CD4-positive, alpha-beta T cell treated with Interleukin-12 subunit alpha and Interleukin-12 subunit beta, for 1 hour (primary cell): ENCODE data around the gene ISM1.
A peak's percentile ranks its signal among the peaks of the same experiment; 100 is the strongest.

Experiments
- DNase-seq: peaks from one replicate; pipeline ENCODE4 v3.0.0-alpha.2; 2020

Gene ISM1

DNA sequence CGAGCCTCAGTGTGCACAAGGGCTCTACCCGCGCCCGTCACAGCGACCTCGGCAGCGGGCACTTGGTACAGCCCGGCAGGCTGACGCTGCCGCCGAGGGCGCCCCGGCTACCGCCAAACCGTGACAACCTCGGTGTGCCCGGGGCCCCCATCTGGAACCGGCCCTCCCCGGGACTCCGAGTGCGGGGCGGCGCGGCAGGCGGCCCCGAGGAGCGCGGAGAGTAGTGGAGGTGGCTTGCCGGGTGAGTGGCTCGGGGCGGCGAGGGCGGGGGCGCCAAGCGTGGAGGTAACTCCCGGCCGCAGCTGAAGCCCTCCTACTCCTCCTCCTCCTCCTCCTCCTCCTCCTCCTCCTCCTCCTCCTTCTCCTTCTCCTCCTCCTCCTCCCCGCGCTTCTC, at the start of gene ISM1:
TSS of gene ISM1 (plus strand) at position 371 of the 394 bp plus-strand sequence. CDS start 503 bp downstream, outside the sequence.
- peak; percentile 47 for DNase-seq

DNA sequence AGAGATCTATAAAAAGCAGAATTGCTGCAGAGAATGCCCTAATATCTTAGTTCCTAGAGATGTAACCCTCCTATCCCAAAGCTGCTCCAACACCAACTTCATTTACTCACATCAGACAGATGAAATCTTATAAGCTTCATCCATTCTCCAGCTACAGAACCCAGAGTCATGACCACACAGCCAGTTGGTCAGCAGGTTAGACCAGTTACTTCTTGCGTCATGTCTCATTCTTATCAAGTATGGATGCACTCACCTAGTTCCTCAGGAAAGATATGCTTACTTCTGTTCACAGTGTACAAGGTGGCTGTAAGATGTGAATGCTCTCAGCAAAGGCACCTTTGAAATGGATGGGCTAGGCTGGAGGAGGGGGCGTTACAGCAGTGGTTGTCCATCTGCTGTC, 47.9 kb upstream of the ISM1 start:
- DNase-seq, result no peak

DNA sequence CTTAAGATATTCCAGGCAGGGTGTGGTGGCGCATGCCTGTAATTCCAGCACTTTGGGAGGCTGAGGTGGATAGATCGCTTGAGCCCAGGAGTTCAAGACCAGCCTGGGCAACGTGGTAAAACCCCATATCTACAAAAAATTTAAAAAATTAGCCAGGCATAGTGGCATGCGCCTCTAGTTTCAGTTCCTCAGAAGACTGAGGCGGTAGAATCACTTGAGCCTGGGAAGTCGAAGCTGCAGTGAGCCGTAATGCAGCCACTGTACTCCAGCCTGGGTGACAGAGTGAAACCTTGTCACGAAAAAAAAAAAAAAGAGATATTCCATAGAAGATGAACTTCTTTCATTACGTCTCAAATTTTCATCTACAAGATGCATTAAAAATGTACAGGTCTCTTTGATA, 46.7 kb upstream of the ISM1 start:
- DNase-seq, result no peak

DNA sequence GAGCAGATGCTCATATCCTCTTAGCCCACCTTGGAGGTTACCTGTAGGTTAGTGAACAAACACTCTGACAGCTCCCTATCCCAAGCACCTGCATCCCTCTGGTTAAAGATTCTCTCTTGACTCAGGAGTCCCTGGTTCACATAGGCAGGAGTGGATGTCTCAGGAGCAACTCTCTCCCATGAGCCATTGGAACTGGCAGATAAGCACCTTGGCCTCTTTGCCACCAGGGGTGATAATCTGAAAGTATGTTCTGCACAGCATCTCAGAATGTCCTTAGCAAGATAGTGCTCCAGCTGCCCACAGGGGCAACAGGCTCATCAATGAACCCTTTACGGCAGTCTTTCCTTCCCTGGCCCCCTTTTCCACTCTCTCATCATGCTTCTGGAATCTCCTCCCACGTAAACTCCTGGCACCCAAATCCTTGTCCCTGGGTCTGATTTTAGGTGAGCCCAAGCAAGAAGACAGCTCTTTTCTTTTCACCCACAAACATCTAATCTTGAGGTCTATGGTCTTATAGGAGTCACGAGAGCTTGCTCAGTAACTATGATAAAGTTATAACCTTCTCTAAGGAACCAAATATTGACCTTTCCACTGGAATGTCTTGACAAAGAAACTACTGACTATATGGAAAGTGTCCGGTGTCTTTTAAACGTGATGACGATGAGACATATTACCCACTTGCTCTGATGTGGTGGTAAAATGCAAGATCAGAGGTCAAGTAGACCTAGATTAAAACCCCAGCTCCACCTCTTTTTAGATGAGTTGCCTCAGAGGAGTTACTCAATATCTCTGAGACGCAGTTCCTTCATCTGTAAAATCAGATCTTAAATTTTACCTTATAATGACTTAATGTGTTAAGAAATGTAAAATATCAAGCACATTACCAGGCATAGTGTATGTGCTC, 39.8 kb upstream of the ISM1 start:
- no peak for DNase-seq

DNA sequence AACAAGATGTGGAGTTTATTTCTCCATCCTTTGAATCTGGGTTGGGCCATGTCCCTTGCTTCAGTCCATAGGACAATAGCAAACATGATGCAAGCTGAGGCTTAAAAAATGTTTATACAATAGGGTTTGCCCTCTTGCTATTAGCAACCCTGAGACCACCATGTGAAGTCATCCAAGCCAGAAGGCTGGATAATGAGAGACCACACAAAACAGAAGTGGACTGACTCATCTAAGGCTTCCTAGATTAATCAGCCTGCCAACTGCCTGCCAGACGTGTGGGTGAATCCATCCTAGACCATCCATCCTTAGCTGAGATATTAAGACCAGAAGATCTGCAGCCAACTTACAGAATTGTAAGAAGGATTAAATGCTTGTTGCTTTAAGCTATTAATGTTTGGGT, 38.1 kb upstream of the ISM1 start:
- DNase-seq, result no peak

DNA sequence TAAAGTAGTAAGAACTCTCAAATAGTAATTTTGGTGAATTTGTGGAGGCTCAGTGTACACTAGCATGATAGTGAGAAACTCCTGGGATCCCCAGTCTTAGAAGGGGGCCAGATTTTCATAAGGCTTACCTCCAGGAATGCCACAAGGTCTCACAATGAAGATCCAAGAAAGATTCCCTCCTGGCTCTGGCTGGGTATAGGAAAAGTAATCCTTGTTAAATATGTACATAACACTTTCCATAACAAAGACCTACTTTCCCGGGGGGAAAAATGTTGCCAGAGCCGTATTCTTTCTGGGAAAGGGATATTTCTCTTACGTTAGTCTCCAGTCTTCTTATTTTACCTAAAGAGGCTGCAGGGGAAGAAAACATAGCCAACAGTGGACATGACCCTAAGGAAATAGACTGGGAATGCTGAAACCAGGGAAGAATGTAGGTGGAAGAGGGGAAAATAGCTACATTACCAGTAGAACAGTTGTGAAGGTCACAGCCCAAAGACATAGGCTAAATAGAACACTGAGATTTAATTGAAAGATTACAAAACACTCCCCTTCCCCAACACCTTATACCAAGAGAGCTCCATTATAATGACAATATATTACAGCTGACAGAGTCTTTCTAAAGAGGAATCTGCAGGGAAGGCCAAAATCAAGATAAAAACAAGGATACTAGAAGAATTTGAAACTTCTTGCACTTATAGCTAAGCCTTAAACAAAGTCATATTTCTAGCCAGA, 34.9 kb upstream of the ISM1 start:
- DNase-seq, result no peak

DNA sequence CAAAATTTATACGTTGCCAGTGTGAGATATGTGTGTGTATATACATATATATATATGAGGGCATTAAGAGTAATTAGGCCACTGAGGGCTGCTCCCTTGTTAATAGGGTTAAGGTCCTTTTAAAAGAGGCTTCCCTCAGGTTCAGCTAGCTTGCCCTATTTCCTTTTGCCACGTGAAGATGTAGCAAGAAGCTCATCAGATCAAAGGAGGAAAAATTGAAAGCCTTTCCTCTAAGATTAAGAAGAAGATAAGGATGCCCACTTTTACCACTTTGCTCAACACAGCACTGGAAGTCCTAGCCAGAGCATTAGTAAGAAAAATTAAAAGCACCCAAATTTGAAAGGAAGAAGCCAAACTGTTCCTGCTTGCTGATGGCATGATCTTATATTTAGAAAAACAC, 33.2 kb upstream of the ISM1 start:
- DNase-seq, result no peak

DNA sequence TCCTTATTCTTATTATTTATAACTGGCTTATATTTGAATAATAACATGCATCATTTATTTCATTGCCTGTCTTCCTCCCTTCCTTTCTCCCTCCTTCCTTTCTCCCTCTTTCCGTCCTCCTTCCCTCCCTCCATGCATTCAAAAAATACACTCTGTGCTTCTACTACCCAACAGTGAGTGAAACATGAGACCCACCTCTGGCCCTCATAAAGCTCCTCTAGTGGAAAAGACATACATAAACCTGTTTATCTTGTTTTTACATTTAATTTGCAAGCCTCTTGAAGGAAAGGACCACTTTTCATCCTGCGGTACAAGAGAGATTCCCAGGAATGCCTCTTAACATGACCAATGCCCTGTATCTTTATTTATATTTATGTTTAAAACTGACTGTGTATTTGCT, 21.8 kb upstream of the ISM1 start:
- DNase-seq, result no peak

DNA sequence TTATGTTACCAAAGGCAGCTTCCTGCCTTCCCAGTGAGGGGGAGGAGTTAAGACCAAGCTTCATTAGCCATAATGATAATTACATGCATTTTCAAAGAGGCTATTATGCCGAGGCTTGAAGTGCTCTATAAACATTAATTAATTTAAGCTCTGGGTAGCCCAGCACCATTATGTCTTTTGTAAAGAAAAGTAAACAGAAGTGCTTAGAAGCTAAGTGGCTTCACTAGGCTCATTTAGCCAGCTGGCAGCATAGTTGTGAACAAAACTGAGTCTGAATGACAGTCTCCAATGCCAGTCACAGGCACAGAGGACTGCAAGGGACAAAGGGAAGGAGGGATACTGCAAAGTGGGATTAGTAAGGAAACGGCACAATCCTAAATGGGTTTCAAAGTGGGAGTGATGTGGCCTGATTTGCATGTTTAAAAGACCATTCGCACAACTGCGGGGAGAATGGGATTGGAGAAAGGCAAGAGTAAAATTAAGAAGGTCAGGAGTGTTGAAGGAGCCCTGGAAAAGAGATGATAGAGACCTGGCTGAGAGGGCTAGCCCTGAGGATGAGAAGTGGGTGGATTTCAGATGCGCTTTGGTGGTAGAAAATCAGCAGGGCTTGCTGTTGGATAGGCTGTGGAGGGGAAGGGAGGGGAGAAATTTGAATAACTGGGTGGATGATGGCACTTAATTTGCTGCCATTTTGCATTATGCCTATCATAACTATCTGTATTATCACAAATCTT, 20.1 kb upstream of the ISM1 start:
- DNase-seq, result no peak

DNA sequence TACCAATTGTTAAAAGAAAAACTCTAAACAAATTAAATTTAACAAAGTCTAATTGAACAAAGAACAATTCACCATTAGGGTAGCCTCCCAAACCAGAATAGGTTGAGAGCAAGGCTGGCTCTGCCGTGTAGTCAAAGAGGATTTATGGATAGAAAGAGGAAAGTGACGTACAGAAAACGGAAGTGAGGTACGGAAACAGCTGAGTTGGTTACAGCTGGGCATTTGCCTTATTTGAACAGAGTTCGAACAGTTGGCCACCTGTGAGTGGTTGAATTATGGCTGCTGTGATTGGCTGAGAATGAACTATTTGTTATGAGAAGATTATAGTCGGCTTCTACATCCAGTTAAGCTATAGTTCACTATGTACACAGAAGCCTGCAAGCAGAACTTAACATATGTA, 18.5 kb upstream of the ISM1 start:
- DNase-seq, result no peak

DNA sequence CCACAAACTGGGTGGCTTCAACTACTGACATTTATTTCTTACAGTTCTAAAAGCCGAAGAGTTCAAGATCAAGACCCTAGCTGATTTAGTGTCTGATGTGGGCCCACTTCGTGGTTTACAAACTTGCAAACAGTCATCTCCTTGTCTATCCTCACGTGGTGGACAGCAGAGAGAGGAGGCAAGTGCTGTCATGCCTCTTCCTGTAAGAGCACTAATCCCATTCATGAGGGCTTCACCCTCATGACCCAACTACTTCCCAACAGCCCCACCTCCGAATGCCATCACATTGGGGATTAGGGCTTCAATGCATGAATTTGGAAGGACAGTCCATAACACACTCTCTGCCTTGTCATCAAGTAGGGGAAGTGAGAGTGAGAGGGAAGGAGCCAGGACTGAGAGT, 15.6 kb upstream of the ISM1 start:
- no peak for DNase-seq

DNA sequence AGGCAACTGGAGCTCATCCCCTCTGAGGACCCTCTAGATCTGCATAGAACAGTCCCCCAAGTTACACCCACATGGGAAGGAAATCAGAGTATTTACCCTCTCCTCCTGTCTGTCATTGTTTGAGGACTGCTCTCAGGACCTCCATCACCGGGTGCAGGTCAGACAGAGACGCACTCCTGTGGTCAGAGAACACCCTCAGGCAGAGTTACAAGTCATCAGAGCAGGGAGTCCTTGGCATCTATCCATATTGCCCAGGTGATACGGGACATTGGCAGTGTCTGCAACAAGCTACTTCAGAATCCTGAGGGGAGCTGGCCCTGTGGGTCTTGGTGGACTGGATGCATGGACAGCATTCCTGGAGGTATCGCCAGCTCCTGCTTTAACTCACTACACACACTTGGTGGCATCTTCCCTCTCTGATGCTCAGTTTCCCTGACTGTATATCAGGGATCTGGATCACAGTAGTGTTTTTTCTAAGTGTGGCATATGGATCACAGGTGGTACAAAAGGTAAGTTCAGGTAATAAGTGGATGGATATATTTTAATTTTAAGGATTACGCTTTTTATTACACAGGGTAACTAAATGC, 15.1 kb upstream of the ISM1 start:
- no peak for DNase-seq

DNA sequence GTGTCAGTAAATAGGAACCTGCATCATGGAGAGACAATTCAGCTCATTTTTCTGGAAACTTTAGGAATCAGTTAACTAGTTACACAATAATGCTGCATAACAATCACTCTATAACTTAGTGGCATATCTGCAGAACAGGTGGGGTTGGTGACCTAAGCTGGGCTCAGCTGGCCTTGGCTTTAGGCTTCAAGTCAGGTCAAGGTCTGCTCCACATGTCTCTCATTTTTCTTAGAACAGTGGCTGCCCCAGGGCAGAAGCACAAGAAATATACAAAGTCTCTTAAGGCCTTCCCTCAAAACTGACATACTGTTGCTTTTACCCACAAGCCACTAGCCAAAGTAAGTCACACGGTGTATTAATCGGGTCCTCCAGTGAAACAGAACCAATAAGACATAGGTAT, 14.1 kb upstream of the ISM1 start:
- no peak for DNase-seq

DNA sequence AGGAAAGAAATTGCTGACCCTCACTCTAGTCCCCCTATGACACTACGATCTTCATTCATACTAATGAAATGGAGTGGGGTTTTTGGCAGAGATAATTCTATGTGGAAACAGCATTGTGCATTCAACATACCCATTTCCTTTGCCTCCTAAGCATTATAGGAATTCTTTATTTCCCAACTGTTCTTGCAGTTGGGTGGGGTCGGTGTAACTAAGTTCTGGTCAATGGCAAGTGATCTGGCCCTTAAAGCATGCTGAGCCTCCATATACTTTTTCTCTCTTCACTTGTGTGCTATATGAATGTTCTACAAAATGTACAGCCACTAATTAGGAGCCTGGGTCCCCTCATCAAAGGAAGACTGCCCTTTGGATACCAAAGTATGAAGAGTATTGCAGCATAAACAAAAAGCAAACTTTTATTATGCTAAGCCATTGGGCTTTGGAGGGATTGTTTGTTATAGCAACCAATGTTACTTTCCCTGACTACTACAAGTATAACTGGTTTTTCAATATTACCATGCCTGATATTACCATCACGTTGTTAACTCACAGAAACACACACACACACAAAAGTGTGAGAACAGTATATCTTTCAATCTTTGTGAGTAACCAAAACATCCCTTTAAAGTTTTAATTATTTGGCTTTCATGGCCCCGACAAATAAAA, 9.0 kb upstream of the ISM1 start:
- DNase-seq, result no peak

DNA sequence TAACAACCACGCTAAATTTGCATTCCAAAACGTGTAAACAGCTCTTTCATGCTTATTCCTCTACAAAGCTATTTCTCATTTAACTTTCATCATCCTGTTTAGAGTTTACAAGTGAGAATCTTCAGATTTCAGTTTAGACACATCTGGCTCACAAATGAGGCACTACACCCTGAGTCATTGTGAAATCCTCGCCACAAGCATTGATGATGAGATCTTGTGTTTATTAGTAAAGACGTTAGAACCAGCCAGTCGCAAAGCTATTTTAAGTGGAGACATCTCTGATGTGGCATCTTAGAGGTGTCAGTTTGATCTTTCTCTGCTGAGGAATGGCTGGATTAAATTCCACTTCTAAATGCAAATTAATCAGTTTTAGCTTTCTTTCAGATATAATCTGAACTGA, 8.3 kb upstream of the ISM1 start:
- no peak for DNase-seq

DNA sequence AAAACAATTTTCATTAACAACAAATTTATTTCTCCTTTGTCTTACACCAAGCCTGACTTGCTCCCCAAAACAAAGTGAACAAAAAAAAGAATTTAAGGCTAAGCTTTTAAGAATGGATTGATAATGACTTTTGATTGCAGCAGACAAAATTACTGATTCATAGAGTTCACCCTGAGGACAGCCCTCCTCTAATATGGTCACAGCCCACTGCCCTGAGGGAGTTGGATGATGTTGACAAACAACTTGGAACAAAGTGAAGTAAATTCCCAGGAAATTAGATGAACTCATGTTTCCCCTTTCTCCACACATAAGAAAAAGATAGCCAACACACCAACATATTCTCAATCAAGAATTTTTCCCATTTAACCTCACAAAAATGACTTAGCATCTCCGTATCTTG, 7.7 kb upstream of the ISM1 start:
- no peak for DNase-seq

DNA sequence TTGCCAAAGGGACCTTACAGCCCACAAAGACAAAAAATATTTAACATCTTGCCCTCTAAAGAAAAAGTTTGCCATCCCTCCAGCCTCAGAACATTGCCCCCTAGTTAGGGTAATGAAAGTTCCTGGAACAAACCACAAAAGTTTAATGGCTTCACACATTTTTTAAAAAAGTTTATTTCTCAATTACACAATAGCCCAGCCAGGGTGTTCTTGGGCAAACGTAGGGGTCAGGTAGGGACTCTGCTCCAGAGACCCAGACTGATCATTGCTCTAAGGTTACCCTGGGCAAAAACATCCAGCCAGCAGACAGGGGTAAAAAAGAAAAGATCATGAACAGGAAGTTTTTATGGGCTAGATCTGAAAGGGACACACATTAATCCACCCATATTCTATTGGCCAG, 4.5 kb upstream of the ISM1 start:
- no peak for DNase-seq

DNA sequence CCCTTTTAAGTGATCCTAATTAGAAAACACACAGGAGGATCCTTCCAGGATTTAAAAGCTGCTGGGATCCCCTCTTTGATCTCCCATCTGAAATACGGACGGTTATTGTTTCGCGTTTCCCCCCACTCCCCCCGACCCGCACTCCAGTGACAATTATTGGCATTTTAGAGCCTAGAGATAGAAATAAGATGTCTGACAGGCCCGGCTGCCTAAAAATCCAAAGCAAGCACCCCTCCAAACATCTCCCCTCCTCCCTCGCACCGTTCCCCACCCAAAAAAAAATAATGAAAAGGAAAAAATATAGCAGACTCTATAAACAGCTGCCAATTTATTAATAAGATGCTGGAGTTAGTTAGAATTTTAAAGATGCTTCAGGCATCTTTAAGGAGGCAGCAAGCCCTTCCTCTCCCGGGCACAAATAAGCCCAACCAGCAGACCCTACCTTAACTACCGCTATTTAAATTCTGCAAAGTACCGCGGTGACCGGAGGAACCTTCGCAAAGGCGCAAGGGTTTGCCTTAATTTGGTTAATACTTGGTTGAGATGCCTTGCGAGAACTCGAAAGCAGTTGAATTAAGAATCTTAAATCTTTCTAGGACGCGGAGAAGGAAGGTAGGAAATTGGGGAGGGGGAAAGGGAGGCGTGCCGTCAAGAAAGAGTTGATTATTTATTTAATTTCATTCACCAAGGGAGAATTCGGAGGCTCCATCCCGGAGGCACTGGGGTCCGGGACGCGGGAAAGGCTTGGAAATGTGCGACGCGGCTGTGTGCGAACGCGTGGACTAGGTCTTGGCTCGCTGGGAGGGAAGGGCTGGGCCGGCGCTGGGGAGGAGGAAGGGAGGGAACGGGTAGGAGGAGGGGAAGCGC, 1.5 kb upstream of the ISM1 start:
- no peak for DNase-seq

DNA sequence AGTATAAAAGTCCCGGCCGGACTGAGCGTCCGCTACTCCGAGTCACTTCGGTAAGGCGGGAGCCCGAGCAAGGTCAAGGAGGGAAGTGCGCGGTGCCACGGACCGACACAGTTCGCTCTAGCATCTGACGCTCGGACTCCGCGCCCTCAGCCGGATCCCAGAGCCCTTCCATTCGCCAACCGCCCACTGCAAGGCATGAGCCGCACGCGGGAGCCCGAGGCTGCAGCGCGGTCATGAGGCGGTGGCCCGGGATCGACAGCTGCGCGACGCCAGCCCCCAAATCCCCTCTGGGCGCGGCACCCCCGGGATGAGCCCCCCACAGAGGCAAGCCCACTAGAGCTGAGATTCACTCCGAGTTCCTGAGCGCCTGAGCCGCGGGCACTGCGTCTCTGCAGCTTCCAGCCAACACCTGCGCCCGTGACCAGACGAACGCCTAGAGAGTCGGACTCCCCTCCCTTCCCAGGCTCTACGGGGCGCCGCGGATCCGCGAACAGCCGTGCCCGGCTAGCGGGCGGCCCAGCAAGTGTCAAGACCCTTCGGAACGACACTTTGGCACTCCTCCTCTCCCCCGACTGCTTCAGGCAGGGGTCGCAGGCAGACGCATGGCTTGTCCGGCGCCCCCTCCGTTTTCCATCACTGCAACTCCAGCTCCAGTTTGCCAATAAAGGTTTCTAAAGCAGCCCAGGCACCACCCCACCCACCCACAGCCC, 725 bp upstream of the ISM1 start:
- DNase-seq, result peak; percentile 35

DNA sequence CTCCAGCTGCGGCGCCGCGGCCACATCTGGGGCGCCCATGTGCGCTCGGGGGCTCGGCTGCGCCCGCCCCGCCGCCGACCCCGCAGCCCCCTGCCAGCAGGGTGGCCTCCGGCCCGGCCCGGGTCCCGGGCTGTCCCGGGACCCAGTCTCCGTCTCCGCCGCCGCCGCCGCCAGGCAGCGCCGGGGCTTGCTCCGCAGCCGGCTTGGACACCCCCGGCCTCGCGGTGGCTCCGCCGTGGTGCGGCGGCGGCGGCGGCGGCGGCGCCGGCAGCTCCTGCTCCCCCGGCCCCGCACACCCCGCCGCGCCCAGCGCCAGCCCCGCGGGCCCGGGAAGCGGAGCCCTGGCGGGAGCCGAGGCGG, 219 bp downstream of the ISM1 start:
- no peak for DNase-seq

DNA sequence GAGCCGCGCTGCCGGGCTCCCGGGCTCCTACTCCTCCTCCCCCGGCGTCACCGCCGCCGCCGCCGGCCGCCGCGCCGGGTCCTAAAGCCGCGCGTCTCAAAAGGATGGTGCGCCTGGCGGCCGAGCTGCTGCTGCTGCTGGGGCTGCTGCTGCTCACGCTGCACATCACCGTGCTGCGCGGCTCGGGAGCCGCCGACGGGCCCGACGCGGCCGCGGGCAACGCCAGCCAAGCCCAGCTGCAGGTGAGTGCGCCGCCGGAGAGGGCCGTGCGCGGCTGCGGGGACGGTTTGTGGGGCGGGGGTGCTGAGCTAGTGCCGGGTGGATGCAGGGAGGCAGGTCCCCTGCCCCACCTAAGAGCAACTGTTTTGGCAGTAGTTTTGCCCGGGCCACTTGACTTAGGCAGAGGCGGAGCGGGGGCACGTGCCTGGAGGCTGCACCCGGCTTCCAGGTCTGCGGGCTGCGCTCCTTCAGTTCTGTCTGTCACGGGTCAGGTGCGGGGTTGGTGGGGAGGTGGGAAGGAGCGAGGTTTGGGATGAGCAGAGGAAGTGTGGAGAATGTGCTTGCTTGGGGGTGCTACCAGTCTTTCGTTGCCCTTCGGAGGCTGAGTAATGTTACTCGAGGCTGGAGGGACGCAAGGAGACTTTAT, 722 bp downstream of the ISM1 start:
- DNase-seq, result peak; percentile 76
